ENCODE measurements around the gene VWA2.

The VWA2 gene

DNA sequence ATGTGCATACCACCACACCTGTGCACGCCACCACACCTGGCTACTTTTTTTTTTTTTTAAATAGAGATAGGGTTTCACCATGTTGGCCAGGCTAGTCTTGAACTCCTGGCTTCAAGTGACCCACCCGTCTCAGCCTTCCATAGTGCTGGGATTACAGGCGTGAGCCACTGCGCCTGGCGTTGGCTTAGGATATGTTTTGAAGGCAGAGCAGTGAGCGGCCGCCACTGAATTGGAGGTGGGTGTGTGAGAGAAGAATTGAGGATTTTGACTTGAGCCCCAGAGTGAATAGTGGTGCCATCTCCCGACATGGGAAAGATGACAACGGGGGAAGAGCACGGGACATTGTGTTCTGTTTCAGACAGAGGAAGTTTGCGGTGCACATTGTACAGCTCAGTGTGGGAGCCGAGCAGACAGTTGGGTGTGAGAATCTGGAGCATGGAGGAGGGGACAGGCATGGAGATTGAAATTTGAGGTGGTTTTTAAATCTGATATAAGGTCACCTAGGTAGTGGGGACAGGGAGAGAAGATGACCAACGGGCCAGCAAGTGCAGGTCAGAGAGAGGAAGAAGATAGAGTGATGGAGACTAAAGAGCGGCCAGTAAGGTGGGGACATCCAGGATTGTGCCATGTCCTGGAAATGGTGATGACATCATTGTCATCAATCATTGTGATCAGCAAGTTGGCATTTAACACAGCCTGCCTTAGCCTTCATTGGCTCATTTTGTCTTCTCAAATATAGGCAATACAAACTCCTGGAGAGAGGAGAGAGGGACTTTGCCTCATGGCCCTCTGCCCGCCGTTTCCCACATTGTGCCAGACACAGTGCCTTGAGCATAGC, 35.8 kb downstream of the VWA2 start:
- H3K27ac ChIP-seq, result no peak overlapping the region
- no peak for TF ChIP-seq ZFX (IDR thresholded peaks at IDR 0.05)

DNA sequence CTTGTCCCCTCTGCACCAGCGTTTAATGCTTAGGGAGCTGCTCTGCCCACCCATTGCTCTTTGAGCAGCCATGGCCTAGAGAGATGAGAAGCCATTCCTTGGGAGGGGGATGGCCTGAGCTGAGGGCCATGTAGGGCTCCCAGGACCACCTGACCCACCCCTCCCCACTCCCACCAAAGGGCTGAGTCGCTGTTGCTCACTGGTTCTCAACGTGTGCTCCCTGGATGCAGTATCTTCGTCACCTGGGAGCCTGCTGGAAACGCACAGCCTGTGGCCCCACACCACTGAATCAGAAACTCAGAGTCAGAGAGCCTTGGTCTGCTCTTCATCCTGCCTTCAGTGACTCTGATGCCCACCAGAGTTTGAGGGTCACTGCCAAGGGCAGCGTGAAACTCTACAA, 37.0 kb downstream of the VWA2 start:
- H3K27ac ChIP-seq, result no peak overlapping the region
- TF ChIP-seq, protein P1, sequence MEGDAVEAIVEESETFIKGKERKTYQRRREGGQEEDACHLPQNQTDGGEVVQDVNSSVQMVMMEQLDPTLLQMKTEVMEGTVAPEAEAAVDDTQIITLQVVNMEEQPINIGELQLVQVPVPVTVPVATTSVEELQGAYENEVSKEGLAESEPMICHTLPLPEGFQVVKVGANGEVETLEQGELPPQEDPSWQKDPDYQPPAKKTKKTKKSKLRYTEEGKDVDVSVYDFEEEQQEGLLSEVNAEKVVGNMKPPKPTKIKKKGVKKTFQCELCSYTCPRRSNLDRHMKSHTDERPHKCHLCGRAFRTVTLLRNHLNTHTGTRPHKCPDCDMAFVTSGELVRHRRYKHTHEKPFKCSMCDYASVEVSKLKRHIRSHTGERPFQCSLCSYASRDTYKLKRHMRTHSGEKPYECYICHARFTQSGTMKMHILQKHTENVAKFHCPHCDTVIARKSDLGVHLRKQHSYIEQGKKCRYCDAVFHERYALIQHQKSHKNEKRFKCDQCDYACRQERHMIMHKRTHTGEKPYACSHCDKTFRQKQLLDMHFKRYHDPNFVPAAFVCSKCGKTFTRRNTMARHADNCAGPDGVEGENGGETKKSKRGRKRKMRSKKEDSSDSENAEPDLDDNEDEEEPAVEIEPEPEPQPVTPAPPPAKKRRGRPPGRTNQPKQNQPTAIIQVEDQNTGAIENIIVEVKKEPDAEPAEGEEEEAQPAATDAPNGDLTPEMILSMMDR (conservative IDR thresholded peaks at IDR 0.05), result no peak
- no peak for TF ChIP-seq ZFX (IDR thresholded peaks at IDR 0.05)

DNA sequence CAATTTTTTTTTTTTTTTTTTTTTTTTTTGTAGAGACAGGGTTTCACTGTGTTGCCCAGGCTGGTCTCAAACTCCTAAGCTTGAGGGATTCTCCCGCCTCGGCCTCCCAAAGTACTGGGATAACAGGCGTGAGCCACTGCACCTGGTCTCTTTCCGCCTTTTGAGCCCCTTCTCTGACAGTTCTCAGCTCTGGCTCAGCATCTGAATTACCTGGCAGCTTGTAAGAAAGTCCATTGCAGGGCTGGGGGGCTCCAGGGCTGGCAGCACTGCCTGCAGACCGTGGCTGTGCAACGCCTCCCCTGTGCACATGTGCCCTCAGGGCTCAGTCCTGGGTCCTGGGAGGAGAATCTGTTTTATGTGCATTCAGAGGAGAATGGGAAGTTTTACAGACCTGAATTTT, 37.6 kb downstream of the VWA2 start:
- H3K27ac ChIP-seq, result no peak overlapping the region
- TF ChIP-seq, protein P1 (conservative IDR thresholded peaks at IDR 0.05), result no peak
- TF ChIP-seq ZFX (IDR thresholded peaks at IDR 0.05), result no peak

DNA sequence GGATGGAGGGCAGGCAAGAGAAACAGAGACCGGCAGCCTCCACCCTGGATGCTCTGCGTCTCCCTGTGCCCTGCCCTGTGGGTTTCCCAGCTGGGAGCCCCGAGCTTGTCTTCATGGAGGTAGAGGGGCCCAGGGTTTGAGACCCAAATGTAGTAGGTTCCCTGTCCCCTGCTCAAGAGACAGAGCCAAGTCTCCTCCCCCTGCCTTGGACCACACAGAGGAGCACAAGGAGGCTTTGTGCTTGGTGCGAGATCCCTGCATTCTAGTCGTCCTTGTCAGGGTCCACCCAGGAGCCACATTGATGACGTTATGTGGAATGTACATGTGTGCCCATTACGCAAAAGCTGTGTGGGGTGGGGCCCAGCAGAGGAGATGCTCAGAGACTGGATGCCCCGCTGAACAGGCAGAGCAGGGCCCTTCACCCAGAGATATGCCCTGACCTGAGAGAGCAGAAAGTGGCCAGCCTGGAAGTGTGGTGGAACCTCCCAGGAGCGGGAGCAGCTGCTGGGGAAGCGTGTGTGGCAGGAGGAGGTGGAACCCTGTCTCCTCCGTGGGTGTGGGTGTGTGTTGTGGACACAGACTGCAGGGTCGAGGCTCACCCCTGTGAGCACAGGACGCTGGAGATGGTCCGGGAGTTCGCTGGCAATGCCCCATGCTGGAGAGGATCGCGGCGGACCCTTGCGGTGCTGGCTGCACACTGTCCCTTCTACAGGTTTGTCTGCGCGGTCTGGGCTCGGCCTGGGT, 39.3 kb downstream of the VWA2 start:
- TF ChIP-seq, protein P1 (conservative IDR thresholded peaks at IDR 0.05), result no peak
- no peak for TF ChIP-seq ZFX (IDR thresholded peaks at IDR 0.05)
- no peak overlapping the region for H3K27ac ChIP-seq

DNA sequence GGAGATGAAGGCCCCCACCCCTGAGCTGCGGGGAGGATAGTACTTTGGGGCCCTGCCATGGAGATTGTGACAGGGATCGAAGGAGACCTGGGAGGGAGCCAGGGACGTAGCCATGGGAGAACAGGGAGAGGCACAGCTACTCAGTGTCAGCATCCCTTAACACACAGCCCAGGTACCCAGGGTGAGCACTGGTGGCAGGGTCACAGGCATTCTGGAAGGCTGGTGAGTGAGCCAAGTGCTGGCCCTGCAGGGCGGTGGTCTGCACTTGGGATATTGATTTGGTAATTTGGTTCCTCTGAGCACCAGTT, 39.8 kb downstream of the VWA2 start:
- no peak overlapping the region for H3K27ac ChIP-seq
- TF ChIP-seq, protein P1 (conservative IDR thresholded peaks at IDR 0.05), result no peak
- no peak for TF ChIP-seq ZFX (IDR thresholded peaks at IDR 0.05)

- peak overlapping the region; percentile 46 for H3K27ac ChIP-seq
- TF ChIP-seq, protein P1 (conservative IDR thresholded peaks at IDR 0.05), result no peak
- no peak for TF ChIP-seq ZFX (IDR thresholded peaks at IDR 0.05)
These were observed 40.2 kb downstream of the VWA2 start for GRCh38 chr10:114279289-114279688.

DNA sequence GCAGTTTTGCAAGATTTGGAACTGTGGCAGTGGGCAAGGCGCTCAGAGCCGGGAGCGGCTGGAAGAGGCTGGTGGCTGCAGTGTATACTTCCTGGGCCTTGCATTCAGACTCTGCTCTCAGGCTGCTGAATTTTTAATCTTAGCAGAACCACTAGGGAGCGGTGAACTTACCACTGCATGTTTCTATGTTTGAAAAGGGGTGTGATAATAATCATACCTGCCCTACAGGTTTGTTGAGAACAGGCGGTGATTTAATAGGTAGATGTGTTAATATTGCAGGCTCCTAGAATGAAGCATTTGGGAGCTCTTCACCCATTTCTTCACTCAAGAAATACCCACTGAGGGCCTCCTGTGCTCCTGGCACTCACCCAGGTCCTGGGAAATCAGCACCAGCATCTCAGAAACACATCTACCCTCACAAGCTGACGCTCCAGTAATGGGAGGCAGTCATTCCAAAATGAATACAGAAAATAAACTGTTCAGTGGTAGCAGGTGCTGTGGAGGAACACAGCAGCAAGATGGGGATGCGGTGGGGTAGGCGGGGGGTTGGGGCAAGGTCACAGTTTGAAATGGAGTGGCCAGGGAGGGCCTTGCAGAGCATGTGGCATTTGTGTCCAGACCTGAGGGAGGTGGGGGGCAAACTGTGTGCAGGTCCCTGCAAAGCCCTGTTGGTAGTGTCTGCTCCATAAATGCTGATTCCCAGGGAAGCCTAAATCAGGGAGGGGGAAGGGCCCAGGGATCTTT, 41.0 kb downstream of the VWA2 start:
- H3K27ac ChIP-seq, result peak overlapping the region; percentile 46
- TF ChIP-seq ZFX (IDR thresholded peaks at IDR 0.05), result no peak
- TF ChIP-seq, protein P1 (conservative IDR thresholded peaks at IDR 0.05), result peak; percentile 65

Data from C4-2B (cell line).